K562 (cell line): Measurements from ENCODE around the gene TP53BP2. TPM values are rescaled to one million over a fixed set of nuclear protein-coding genes. Genes with fewer than 3 reads are reported as not detected.

ENCODE experiments used
- EGR1 ChIP-seq: fragments of 450-650 bp; conservative IDR thresholded peaks from 2 replicates; pipeline ENCODE4 v1.6.1; 2017; ENCODE audit warnings: mild to moderate bottlenecking
- EHMT2 ChIP-seq: fragments of 450-650 bp; IDR thresholded peaks from 2 replicates; pipeline ENCODE4 v1.6.1; 2018; ENCODE audit warnings: antibody characterized with exemption
- GABPA ChIP-seq: fragments of 200-800 bp; sonication (Bioruptor generic); conservative IDR thresholded peaks from 2 replicates; pipeline ENCODE4 v1.6.1; 2016; ENCODE audit warnings: low read depth, missing genetic modification characterization, missing compliant biosample characterization
- HNRNPH1 ChIP-seq: fragments of 200-400 bp; formaldehyde crosslinking; optimal IDR thresholded peaks from 2 replicates; pipeline ENCODE3; 2017; ENCODE audit warnings: low read depth, mild to moderate bottlenecking, low read length, moderate library complexity
- LARP7 ChIP-seq: fragments of 450-650 bp; IDR thresholded peaks from 2 replicates; pipeline ENCODE4 v1.6.1; 2016
- MYC ChIP-seq, 2 experiments: fragments of 250-450 bp in 1 of 2; sonication (Bioruptor Pico) in 1 of 2; IDR thresholded peaks; 2 replicates each; pipeline versions ENCODE4 v1.5.1 to v1.6.1; 2012 to 2021; ENCODE audit warnings: low read depth in 2 of 2, borderline replicate concordance in 1 of 2, improper control_type of control experiment in 1 of 2, low read length in 1 of 2, mild to moderate bottlenecking in 1 of 2, moderate library complexity in 1 of 2
- NR1H2 ChIP-seq: sonication (generic); formaldehyde crosslinking; IDR thresholded peaks from 2 replicates; pipeline ENCODE4 v1.4.0; 2020; ENCODE audit warnings: mild to moderate bottlenecking, missing genetic modification reagents
- OTX1 ChIP-seq: fragments of 450-650 bp; formaldehyde crosslinking; IDR thresholded peaks from 2 replicates; pipeline ENCODE4 v1.4.0; 2022; ENCODE audit warnings: mild to moderate bottlenecking
- PBX2 ChIP-seq, 2 experiments: IDR thresholded peaks in 1 of 2; conservative IDR thresholded peaks in 1 of 2; 2 replicates each; pipeline ENCODE4 v1.6.1; 2016; ENCODE audit warnings: low read depth in 2 of 2, mild to moderate bottlenecking in 1 of 2, missing compliant biosample characterization in 1 of 2, missing genetic modification characterization in 1 of 2, moderate library complexity in 1 of 2
- RNF219 ChIP-seq: fragments of 250-450 bp; sonication (Bioruptor Pico); IDR thresholded peaks from 2 replicates; pipeline ENCODE4 v1.5.0; 2022; ENCODE audit warnings: mild to moderate bottlenecking
- XRCC4 ChIP-seq: IDR thresholded peaks from one replicate; pipeline ENCODE4 v1.6.1; 2011; ENCODE audit not compliant: insufficient read depth, insufficient read length; ENCODE audit errors: extremely low read depth
- ZBTB7A ChIP-seq: IDR thresholded peaks from 2 replicates; pipeline ENCODE4 v1.6.1; 2011; ENCODE audit warnings: low read depth, mild to moderate bottlenecking, low read length, moderate library complexity, borderline replicate concordance; ENCODE audit not compliant: control insufficient read depth
- ZC3H8 ChIP-seq: fragments of 450-650 bp; IDR thresholded peaks from 2 replicates; pipeline ENCODE4 v1.6.1; 2017
- ZFP30 ChIP-seq: fragments of 250-450 bp; sonication (Bioruptor Pico); IDR thresholded peaks from 2 replicates; pipeline ENCODE4 v1.8.0; 2022; ENCODE audit warnings: moderate library complexity, mild to moderate bottlenecking, inconsistent platforms, borderline replicate concordance
- ZNF146 ChIP-seq: IDR thresholded peaks from one replicate; pipeline ENCODE4 v1.6.1; 2018; ENCODE audit warnings: missing compliant biosample characterization; ENCODE audit not compliant: unreplicated experiment
- ZNF165 ChIP-seq: fragments of 250-450 bp; sonication (Bioruptor Pico); IDR thresholded peaks from 2 replicates; pipeline ENCODE4 v1.4.0; 2020; ENCODE audit warnings: borderline replicate concordance
- ZNF239 ChIP-seq: fragments of 250-450 bp; sonication (Bioruptor Pico); IDR thresholded peaks from 2 replicates; pipeline ENCODE4 v1.4.0; 2020; ENCODE audit warnings: mild to moderate bottlenecking
- ZNF583 ChIP-seq: fragments of 250-450 bp; sonication (Bioruptor Pico); IDR thresholded peaks from 2 replicates; pipeline ENCODE4 v1.4.0; 2020
- polyA plus RNA-seq, 8 experiments: library from polyadenylated mRNA; depleted of rRNA in 4 of 8; stranded (reverse) in 5 of 8; unstranded in 3 of 8; fragments of >200 nt; fragmentation: Nextera tagmentation in 2 of 8; fragmentation: Illumina TruSeq in 1 of 8; extraction: Ambion mirVana in 2 of 8; extraction: Trizol in 1 of 8; gene quantifications; 2 replicates each; pipeline versions ENCODE4 v1.2.1 to v1.2.3, GENCODE V29; 2011 to 2014; ENCODE audit warnings: inconsistent platforms in 1 of 8, missing spikeins in 1 of 8
- total RNA-seq, 7 experiments: library from RNA; depleted of rRNA in 6 of 7; stranded (reverse); fragments of >200 nt in 6 of 7; fragmentation: Illumina TruSeq in 2 of 7; extraction: Trizol in 2 of 7; gene quantifications; 2 replicates each; pipeline versions ENCODE4 v1.2.1 to v1.2.3, GENCODE V29; 2011 to 2021; ENCODE audit warnings: low replicate concordance in 1 of 7
- TF ChIP-seq, protein P1 (sequence below), 2 experiments: fragments of 450-650 bp; IDR thresholded peaks; 2 replicates each; pipeline ENCODE4 v1.6.1; 2018; ENCODE audit warnings: mild to moderate bottlenecking in 2 of 2, low read depth in 1 of 2; ENCODE audit not compliant: partially characterized antibody in 2 of 2

The TP53BP2 gene
- total and polyA plus RNA-seq, 9 of the 15 experiments (the other 6 are each of a cell fraction or from before 2014, with no cell fraction given), result 17.0 to 69.6 (median 40.1) TPM

DNA sequence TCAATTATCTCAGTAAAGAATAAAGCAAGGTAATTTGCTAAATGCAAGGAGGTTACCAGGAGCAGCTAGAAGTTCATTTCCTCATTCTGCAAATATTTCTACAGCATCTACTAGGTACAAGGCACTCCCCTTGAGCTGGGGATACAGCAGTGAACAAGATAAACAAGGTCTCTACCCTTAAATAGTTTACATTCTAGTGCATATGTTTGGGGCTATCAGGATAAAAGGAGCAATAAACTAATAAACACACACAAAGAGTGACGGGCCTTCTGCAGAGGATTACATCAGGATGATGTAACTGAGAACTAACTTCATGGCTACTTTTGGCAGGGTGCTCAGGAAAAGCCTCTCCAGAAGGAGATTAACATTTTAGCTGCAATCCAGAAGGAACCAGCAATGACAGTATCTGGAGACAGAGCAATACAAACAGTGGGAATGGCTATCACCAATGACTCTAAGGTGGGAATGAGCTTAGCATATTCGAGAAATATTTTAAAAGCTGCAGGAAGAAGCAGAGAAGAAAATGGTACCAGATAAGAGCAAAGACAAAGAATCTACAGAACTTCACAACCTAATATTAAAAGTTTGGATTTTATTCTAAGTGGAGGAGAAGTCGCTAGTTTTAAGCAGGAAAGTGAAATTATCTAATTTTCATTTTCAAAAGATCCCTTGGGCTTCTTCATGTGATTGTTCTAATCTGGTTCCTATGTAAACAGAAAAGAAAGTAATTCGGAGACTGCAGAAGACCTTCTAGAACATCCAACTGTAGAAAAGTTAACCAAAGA, 25.8 kb downstream of the TP53BP2 start (continued):
- TF ChIP-seq, protein P1, sequence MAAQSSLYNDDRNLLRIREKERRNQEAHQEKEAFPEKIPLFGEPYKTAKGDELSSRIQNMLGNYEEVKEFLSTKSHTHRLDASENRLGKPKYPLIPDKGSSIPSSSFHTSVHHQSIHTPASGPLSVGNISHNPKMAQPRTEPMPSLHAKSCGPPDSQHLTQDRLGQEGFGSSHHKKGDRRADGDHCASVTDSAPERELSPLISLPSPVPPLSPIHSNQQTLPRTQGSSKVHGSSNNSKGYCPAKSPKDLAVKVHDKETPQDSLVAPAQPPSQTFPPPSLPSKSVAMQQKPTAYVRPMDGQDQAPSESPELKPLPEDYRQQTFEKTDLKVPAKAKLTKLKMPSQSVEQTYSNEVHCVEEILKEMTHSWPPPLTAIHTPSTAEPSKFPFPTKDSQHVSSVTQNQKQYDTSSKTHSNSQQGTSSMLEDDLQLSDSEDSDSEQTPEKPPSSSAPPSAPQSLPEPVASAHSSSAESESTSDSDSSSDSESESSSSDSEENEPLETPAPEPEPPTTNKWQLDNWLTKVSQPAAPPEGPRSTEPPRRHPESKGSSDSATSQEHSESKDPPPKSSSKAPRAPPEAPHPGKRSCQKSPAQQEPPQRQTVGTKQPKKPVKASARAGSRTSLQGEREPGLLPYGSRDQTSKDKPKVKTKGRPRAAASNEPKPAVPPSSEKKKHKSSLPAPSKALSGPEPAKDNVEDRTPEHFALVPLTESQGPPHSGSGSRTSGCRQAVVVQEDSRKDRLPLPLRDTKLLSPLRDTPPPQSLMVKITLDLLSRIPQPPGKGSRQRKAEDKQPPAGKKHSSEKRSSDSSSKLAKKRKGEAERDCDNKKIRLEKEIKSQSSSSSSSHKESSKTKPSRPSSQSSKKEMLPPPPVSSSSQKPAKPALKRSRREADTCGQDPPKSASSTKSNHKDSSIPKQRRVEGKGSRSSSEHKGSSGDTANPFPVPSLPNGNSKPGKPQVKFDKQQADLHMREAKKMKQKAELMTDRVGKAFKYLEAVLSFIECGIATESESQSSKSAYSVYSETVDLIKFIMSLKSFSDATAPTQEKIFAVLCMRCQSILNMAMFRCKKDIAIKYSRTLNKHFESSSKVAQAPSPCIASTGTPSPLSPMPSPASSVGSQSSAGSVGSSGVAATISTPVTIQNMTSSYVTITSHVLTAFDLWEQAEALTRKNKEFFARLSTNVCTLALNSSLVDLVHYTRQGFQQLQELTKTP (IDR thresholded peaks at IDR 0.05; ENCODE audit: low read depth in 1 of 2, partially characterized antibody in 2 of 2), result peak in 1 of 2 experiments; percentile 8
- TF ChIP-seq OTX1, result no peak
- no peak for TF ChIP-seq HNRNPH1
- TF ChIP-seq ZC3H8, result no peak
- no peak for TF ChIP-seq MYC (IDR thresholded peaks at IDR 0.05; ENCODE audit: low read depth, low read length)
- no peak for TF ChIP-seq MYC (CRISPR knock-in tag; IDR thresholded peaks at IDR 0.05; ENCODE audit: borderline replicate concordance, low read depth)
- TF ChIP-seq ZBTB7A, result no peak
- TF ChIP-seq ZNF583 (CRISPR knock-in tag), result peak; percentile 35; the same call in 1 of the 2 replicates
- no peak for TF ChIP-seq XRCC4
- TF ChIP-seq ZNF146 (CRISPR knock-in tag), result no peak
- no peak for TF ChIP-seq GABPA (tag)
- no peak for TF ChIP-seq RNF219 (CRISPR knock-in tag)
- TF ChIP-seq LARP7, result no peak
- TF ChIP-seq EGR1, result no peak
- TF ChIP-seq ZNF239 (CRISPR knock-in tag), result peak; percentile 7
- no peak for TF ChIP-seq ZNF165 (CRISPR knock-in tag)
- TF ChIP-seq PBX2 (CRISPR knock-in tag; IDR thresholded peaks at IDR 0.05; ENCODE audit: low read depth), result no peak
- 0 out of 2 replicates have a peak, but pooled peaks have one; percentile 14 for TF ChIP-seq PBX2 (tag; conservative IDR thresholded peaks at IDR 0.05; ENCODE audit: low read depth)
- no peak for TF ChIP-seq NR1H2 (CRISPR knock-in tag)
- no peak for TF ChIP-seq EHMT2
- TF ChIP-seq ZFP30 (CRISPR knock-in tag), result no peak
